ENCODE measurements around the gene FGD6. TPM values are rescaled to one million over a fixed set of nuclear protein-coding genes. Genes with fewer than 3 reads are reported as not detected.

FGD6 gene
- total RNA-seq, 2 experiments from 2014 or later = 5.6 to 7.8 TPM

GRCh38 chr12:95231190-95231589, 13.9 kb upstream of the FGD6 start:
- H4K20me1 ChIP-seq (ENCODE audit: insufficient read depth, low read length) = peaks cover 7% of the 10 kb centered on the region; the same call in 1 of the 2 replicates
- TF ChIP-seq EZH2phosphoT487 (IDR thresholded peaks at IDR 0.05; ENCODE audit: borderline replicate concordance, low read depth, low read length) (no peak), CTCF (conservative IDR thresholded peaks at IDR 0.05; ENCODE audit: low read length) (no peak)
- H3K36me3 ChIP-seq (ENCODE audit: insufficient read depth, low read length) = peaks cover 45% of the 10 kb centered on the region
- ChIA-PET CTCF (ENCODE audit: unreplicated experiment) (no interaction called here), POLR2A (interaction anchor here (1.6 kb wide), 1 partner anchor 9 kb away, joined by 6 read pairs; no protein-coding TSS in a partner anchor)
- H2AFZ ChIP-seq (ENCODE audit: low read length) = no peak overlapping the region
- no peak overlapping the region for H3K4me3 ChIP-seq (ENCODE audit: low read depth, low read length, poor library complexity, severe bottlenecking)
- H3K9me3 ChIP-seq (ENCODE audit: low read length) = 0 out of 2 replicates have a peak, but pooled peaks cover 7% of the 10 kb centered on the region
- peaks cover 84% of the 10 kb centered on the region for H3K79me2 ChIP-seq (ENCODE audit: insufficient read depth, low read depth, low read length)
- no peak overlapping the region for H3K27ac ChIP-seq (ENCODE audit: low read depth, low read length, poor library complexity, severe bottlenecking)
- no peaks in the 10 kb centered on the region for H3K9me2 ChIP-seq (ENCODE audit: insufficient read depth, low read length)
- no peak overlapping the region for H3K4me2 ChIP-seq (ENCODE audit: low read length)
- no peak for DNase-seq (ENCODE audit: low spot score)
- peaks cover 9% of the 10 kb centered on the region for H3K4me1 ChIP-seq (ENCODE audit: insufficient read depth, low read length, poor library complexity, severe bottlenecking)
- intact Hi-C loops (cut with micrococcal nuclease; ENCODE audit: unreplicated experiment) = no loop called here
- BruUV-seq (replicated peaks) = no TSS peak

- Histone ChIP-seq H3K79me2 (ENCODE audit: insufficient read depth, low read depth, low read length) (peaks cover 92% of the 10 kb centered on the region), H3K4me2 (ENCODE audit: low read length) (no peak overlapping the region), H3K36me3 (ENCODE audit: insufficient read depth, low read length) (peaks cover 50% of the 10 kb centered on the region), H3K27ac (ENCODE audit: low read depth, low read length, poor library complexity, severe bottlenecking) (no peak overlapping the region), H3K9me2 (ENCODE audit: insufficient read depth, low read length) (no peaks in the 10 kb centered on the region), H3K4me1 (ENCODE audit: insufficient read depth, low read length, poor library complexity, severe bottlenecking) (peaks cover 9% of the 10 kb centered on the region), H3K4me3 (ENCODE audit: low read depth, low read length, poor library complexity, severe bottlenecking) (no peak overlapping the region), H2AFZ (ENCODE audit: low read length) (no peak overlapping the region), H4K20me1 (ENCODE audit: insufficient read depth, low read length) (peaks cover 7% of the 10 kb centered on the region; the same call in 1 of the 2 replicates), H3K9me3 (ENCODE audit: low read length) (0 out of 2 replicates have a peak, but pooled peaks cover 7% of the 10 kb centered on the region)
- CTCF ChIA-PET (ENCODE audit: unreplicated experiment) = no interaction called here
- TF ChIP-seq EZH2phosphoT487 (IDR thresholded peaks at IDR 0.05; ENCODE audit: borderline replicate concordance, low read depth, low read length) (no peak), CTCF (conservative IDR thresholded peaks at IDR 0.05; ENCODE audit: low read length) (no peak)
- BruUV-seq (replicated peaks) = no TSS peak
- intact Hi-C loops (cut with micrococcal nuclease; ENCODE audit: unreplicated experiment) = no loop called here
- no peak for DNase-seq (ENCODE audit: low spot score)
- POLR2A ChIA-PET = interaction anchor here (0.5 to 0.7 kb wide), 3 partner anchors 13 to 1729 kb away, joined by 3 to 4 read pairs (median 4); partner anchors contain the start of genes FGD6 and VEZT
Observed at GRCh38 chr12:95230313-95230712, 13.0 kb upstream of the FGD6 start.

GRCh38 chr12:95229636-95230035, 12.4 kb upstream of the FGD6 start:
- Histone ChIP-seq H3K79me2 (ENCODE audit: insufficient read depth, low read depth, low read length) (peaks cover 99% of the 10 kb centered on the region), H4K20me1 (ENCODE audit: insufficient read depth, low read length) (peaks cover 7% of the 10 kb centered on the region; the same call in 1 of the 2 replicates), H2AFZ (ENCODE audit: low read length) (no peak overlapping the region), H3K4me2 (ENCODE audit: low read length) (no peak overlapping the region), H3K36me3 (ENCODE audit: insufficient read depth, low read length) (peaks cover 56% of the 10 kb centered on the region), H3K4me1 (ENCODE audit: insufficient read depth, low read length, poor library complexity, severe bottlenecking) (peaks cover 9% of the 10 kb centered on the region), H3K9me2 (ENCODE audit: insufficient read depth, low read length) (no peaks in the 10 kb centered on the region), H3K27ac (ENCODE audit: low read depth, low read length, poor library complexity, severe bottlenecking) (no peak overlapping the region), H3K9me3 (ENCODE audit: low read length) (0 out of 2 replicates have a peak, but pooled peaks cover 7% of the 10 kb centered on the region), H3K4me3 (ENCODE audit: low read depth, low read length, poor library complexity, severe bottlenecking) (no peak overlapping the region)
- intact Hi-C loops (cut with micrococcal nuclease; ENCODE audit: unreplicated experiment) = no loop called here
- DNase-seq (ENCODE audit: low spot score) = no peak
- ChIA-PET POLR2A (interaction anchor here (1.5 kb wide), 1 partner anchor 27 kb away, joined by 3 read pairs; no protein-coding TSS in a partner anchor), CTCF (ENCODE audit: unreplicated experiment) (no interaction called here)
- no TSS peak for BruUV-seq (replicated peaks)
- TF ChIP-seq EZH2phosphoT487 (IDR thresholded peaks at IDR 0.05; ENCODE audit: borderline replicate concordance, low read depth, low read length) (no peak), CTCF (conservative IDR thresholded peaks at IDR 0.05; ENCODE audit: low read length) (no peak)
